HG02571 (cell line): Measurements from ENCODE around the gene ACADS.
"Not testable (repeated sequence)": the region's sequence is repeated elsewhere in the genome, so short reads cannot be mapped to it uniquely, and the experiment has no call there.

Experiments used
- ATAC-seq: cut with Tn5 transposase; IDR thresholded peaks from one replicate; pipeline ENCODE4 v1.9.1; 2021; ENCODE audit warnings: mild to moderate bottlenecking, moderate library complexity; ENCODE audit not compliant: unreplicated experiment

Gene ACADS

GRCh38 chr12:120725151-120725658 is 421 bp upstream of the ACADS start:
- no peak for ATAC-seq

GRCh38 chr12:120726510-120726793 is 826 bp downstream of the ACADS start:
- no peak for ATAC-seq

GRCh38 chr12:120726961-120727360 is 1.3 kb downstream of the ACADS start:
- no peak for ATAC-seq

- not testable (repeated sequence) for ATAC-seq
Observed at GRCh38 chr12:120732198-120732597, 6.6 kb downstream of the ACADS start.

GRCh38 chr12:120733574-120733973 is 7.9 kb downstream of the ACADS start:
- no peak for ATAC-seq

GRCh38 chr12:120734210-120734609 is 8.6 kb downstream of the ACADS start:
- no peak for ATAC-seq

GRCh38 chr12:120735181-120735580 is 9.6 kb downstream of the ACADS start:
- ATAC-seq: no peak

GRCh38 chr12:120736404-120737331 is 11.0 kb downstream of the ACADS start:
- no peak for ATAC-seq

GRCh38 chr12:120737557-120738251 is 12.1 kb downstream of the ACADS start:
- no peak for ATAC-seq

- ATAC-seq: no peak
Observed at GRCh38 chr12:120738252-120739030, 12.8 kb downstream of the ACADS start.

GRCh38 chr12:120739031-120739762 is 13.6 kb downstream of the ACADS start:
- no peak for ATAC-seq

- ATAC-seq: no peak
Observed at GRCh38 chr12:120739821-120740613, 14.4 kb downstream of the ACADS start.

- ATAC-seq: no peak
Observed at GRCh38 chr12:120740871-120741270, 15.2 kb downstream of the ACADS start.

- ATAC-seq: no peak
Observed at GRCh38 chr12:120741476-120742421, 16.1 kb downstream of the ACADS start.

GRCh38 chr12:120744922-120745493 is 19.4 kb downstream of the ACADS start:
- no peak for ATAC-seq

GRCh38 chr12:120748242-120748641 is 22.6 kb downstream of the ACADS start:
- ATAC-seq: no peak

GRCh38 chr12:120749256-120749655 is 23.6 kb downstream of the ACADS start:
- ATAC-seq: no peak

GRCh38 chr12:120750806-120751205 is 25.2 kb downstream of the ACADS start:
- ATAC-seq: no peak
